GM12864 (cell line): ENCODE data around the gene RTTN.

Source experiments
- DNase-seq: peaks from one replicate; pipeline ENCODE4 v3.0.0-alpha.2; 2011; ENCODE audit warnings: low read depth
- H3K4me3 ChIP-seq: 2 replicates; pipeline ENCODE4 v1.5.1; 2011; ENCODE audit warnings: mild to moderate bottlenecking, low read depth, low read length, control low read depth
- TF ChIP-seq, protein P1 (sequence below): IDR thresholded peaks from 2 replicates; pipeline ENCODE4 v1.5.1; 2011; ENCODE audit warnings: low read depth, mild to moderate bottlenecking, moderate library complexity, low read length, control low read depth, inconsistent platforms; ENCODE audit errors: missing control alignments

RTTN gene

DNA sequence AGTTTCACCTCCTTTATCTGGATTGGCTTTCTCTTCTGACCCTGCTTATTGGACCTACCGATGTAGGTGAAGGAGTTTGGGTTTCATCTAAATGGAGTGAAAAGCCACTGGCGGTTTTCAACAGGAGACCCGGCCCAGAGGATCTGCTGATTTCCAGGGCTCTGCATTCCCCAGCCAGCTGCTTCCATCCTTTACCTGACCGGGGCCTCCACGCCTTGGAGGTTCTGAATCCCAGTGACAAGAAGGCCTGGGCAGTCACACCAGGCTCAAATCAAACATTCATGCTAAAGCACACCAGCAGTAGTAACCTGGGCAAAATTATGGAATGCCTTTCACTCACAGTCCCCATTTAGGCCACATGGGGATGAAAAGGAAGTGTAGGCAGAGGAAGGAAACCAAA, 30.0 kb upstream of the RTTN start:
- DNase-seq, result no peak
- TF ChIP-seq, protein P1, sequence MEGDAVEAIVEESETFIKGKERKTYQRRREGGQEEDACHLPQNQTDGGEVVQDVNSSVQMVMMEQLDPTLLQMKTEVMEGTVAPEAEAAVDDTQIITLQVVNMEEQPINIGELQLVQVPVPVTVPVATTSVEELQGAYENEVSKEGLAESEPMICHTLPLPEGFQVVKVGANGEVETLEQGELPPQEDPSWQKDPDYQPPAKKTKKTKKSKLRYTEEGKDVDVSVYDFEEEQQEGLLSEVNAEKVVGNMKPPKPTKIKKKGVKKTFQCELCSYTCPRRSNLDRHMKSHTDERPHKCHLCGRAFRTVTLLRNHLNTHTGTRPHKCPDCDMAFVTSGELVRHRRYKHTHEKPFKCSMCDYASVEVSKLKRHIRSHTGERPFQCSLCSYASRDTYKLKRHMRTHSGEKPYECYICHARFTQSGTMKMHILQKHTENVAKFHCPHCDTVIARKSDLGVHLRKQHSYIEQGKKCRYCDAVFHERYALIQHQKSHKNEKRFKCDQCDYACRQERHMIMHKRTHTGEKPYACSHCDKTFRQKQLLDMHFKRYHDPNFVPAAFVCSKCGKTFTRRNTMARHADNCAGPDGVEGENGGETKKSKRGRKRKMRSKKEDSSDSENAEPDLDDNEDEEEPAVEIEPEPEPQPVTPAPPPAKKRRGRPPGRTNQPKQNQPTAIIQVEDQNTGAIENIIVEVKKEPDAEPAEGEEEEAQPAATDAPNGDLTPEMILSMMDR, result no peak
- no peak overlapping the region for H3K4me3 ChIP-seq

DNA sequence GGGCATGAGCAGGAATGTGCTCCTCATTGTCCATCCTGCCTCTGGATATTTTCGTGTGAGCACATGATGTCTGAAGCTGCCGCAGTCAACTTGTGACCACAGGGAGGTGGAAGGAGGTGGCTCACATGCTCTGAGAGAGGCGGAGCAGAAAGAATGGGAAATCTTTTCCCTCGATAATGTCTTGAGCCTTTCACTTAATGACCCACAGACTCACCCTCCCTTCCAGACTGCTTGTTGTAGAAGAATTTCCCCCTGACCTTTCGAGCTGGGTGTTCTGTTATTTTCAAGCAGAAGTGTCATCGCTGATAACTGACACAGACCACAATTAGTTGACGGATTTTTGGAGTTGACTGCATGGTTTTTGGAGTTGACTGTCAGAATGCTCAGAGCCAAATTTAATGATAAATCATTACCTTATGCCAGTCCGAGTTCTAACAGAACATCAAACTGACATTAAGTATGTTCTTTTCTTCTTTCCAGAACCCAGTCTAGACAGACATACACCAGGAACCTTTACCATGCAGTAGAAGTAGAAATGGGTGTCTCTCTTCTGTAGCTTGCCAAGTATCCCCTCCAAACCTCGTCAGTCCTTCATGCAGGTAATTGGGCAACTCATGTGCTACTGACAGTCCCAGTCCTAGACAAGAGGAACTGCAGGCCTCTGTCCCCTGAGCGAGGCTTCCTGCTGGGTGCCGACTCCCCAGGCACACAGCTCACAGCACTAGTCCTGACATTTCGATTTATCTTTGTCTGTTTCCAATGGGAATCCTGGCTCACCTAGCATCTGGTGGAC, 29.4 kb upstream of the RTTN start:
- DNase-seq, result no peak
- H3K4me3 ChIP-seq, result no peak overlapping the region
- TF ChIP-seq, protein P1, result no peak

DNA sequence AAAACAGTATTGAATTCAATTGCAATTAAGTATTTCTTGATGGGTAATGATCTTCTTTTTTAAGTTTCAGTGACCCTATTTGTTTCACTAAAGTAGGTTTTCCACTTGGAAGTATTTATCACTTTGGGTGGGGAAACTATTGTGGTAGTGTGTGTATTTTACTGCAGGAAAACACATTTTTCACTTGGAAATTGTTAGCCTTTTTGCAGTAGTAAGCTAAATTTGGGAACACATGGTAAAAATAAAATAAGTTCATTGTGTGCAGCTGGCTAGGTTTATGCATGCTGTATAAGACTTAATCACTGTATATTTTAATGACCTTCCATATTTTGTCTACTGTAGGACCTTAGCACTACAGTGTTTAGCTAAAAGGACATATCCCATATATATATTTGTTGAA, 28.5 kb upstream of the RTTN start:
- TF ChIP-seq, protein P1, result no peak
- no peak overlapping the region for H3K4me3 ChIP-seq
- DNase-seq, result no peak

DNA sequence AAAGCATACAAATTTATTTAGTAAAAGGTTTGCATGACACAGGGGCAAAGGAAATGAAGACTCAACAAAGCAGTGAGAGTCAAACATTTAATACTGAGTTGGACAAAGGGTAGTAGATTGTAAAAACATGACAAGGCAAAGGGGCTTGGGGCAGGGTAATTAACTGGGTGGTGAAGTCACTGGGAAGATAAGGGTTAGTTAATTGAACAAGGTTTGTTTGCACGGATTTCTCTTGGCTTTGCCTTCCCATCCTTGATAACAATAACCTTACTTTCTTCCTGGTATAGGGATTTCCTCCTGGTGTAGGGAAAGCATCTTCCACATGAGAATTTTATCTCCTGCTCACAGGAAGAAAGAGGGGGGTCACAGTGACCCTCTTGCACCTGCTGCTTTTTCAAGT, 26.8 kb upstream of the RTTN start:
- TF ChIP-seq, protein P1, result no peak
- DNase-seq, result no peak
- H3K4me3 ChIP-seq, result no peak overlapping the region

DNA sequence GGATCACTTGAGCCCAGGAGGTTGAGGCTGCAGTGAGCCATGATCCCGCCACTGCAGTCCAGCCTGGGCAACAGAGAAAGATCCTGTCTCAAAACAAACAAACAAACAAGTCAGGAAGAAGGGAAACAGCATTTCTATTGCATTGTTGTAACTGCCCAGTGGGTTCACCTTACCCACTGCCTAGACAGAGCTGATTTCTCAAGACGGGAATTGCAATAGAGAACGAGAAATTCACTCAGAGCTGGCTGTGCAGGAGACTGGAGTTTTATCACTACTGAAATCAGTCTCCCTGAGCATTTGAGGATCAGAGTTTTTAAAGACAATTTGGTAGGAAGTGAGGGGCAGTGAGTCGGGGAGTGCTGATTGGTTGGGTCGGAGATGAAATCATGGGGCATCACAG, 24.2 kb upstream of the RTTN start:
- TF ChIP-seq, protein P1, result no peak
- H3K4me3 ChIP-seq, result no peak overlapping the region
- no peak for DNase-seq

DNA sequence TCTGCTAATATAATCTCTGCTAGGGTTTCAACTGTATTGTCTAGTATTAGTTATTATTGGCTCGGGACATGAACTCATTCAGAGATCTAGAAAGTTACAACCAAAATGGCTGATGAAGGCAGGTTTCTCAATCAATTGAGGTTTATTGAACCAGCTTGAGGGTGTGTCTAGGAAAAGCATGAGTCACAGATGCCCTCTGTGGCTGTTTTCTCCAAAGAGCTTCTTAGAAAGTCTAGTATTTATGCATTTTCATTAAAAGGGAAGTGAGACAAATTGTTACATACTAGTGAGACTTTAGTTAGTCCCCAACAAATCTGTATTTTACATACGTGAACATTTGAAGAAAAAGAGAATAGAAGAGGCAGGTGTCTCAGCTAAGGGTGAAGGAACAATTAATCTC, 23.0 kb upstream of the RTTN start:
- no peak for DNase-seq
- TF ChIP-seq, protein P1, result no peak
- H3K4me3 ChIP-seq, result no peak overlapping the region

DNA sequence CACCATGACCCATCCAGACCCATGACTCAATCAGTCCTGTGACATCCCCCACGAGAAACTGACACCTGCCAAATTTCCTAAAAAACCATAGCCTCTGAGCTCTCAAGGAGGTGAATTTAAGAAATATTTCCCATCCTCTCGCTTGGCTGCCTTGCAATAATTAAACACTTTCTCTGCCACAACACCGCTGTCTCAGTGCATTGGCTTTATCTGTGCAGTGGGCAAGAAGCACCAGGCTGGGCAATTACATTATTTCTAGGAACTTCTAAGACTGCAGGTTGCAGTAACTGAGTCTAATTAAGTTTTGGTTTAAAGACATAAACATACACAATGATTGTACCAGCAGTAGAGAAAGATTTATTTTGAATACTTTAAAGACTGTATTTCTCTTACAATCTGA, 22.0 kb upstream of the RTTN start:
- TF ChIP-seq, protein P1, result no peak
- H3K4me3 ChIP-seq, result no peak overlapping the region
- no peak for DNase-seq
